Ovary (tissue), 3 donors: ENCODE measurements around the gene IMPDH2.

ENCODE experiments used
- EP300 ChIP-seq: sonication (generic); formaldehyde crosslinking; IDR thresholded peaks from one replicate; pipeline ENCODE4 v1.6.1; 2017; ENCODE audit warnings: antibody characterized with exemption
- POLR2A ChIP-seq: fragments of 450-650 bp; IDR thresholded peaks from one replicate; pipeline ENCODE4 v1.6.1; 2017; ENCODE audit warnings: antibody characterized with exemption, mild to moderate bottlenecking, moderate library complexity
- TF ChIP-seq, protein P1 (sequence below), 3 donors: fragments of 450-650 bp in 2 of 3; fragments of 200-600 bp in 1 of 3; IDR thresholded peaks; one replicate each; pipeline versions ENCODE4 v1.5.1 to v1.8.0; 2016 to 2022; ENCODE audit warnings: antibody characterized with exemption in 3 of 3, mild to moderate bottlenecking in 1 of 3
- donor health status: DM: no; HTN: no; CAD: no.

DNA sequence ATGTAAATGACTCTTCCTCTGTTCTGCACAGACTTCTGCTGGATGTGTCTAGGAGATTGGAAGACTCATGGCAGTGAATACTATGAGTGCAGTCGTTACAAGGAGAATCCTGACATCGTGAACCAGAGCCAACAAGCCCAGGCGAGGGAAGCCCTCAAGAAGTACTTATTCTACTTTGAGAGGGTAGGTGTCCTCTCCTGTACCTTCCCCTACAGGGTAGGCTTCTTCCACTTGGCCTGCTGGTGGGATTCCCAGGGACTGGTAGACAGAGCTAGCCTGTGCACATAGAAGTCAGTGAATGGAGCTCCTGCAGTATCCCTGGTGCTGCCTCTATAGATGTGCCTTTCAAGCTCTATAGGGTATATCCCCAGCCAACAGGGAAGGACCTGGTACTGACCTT lies 49.7 kb downstream of the IMPDH2 start:
- TF ChIP-seq, protein P1, sequence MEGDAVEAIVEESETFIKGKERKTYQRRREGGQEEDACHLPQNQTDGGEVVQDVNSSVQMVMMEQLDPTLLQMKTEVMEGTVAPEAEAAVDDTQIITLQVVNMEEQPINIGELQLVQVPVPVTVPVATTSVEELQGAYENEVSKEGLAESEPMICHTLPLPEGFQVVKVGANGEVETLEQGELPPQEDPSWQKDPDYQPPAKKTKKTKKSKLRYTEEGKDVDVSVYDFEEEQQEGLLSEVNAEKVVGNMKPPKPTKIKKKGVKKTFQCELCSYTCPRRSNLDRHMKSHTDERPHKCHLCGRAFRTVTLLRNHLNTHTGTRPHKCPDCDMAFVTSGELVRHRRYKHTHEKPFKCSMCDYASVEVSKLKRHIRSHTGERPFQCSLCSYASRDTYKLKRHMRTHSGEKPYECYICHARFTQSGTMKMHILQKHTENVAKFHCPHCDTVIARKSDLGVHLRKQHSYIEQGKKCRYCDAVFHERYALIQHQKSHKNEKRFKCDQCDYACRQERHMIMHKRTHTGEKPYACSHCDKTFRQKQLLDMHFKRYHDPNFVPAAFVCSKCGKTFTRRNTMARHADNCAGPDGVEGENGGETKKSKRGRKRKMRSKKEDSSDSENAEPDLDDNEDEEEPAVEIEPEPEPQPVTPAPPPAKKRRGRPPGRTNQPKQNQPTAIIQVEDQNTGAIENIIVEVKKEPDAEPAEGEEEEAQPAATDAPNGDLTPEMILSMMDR (IDR thresholded peaks at IDR 0.05): no peak
- TF ChIP-seq POLR2A: no peak
- no peak for TF ChIP-seq EP300
